T1000 (cell line): ENCODE data around the gene MMP12.

Experiments
- DNase-seq: peaks from one replicate; lab custom pipeline; 2025; ENCODE audit warnings: mixed read lengths; lab: John Stamatoyannopoulos, UW

The MMP12 gene

DNA sequence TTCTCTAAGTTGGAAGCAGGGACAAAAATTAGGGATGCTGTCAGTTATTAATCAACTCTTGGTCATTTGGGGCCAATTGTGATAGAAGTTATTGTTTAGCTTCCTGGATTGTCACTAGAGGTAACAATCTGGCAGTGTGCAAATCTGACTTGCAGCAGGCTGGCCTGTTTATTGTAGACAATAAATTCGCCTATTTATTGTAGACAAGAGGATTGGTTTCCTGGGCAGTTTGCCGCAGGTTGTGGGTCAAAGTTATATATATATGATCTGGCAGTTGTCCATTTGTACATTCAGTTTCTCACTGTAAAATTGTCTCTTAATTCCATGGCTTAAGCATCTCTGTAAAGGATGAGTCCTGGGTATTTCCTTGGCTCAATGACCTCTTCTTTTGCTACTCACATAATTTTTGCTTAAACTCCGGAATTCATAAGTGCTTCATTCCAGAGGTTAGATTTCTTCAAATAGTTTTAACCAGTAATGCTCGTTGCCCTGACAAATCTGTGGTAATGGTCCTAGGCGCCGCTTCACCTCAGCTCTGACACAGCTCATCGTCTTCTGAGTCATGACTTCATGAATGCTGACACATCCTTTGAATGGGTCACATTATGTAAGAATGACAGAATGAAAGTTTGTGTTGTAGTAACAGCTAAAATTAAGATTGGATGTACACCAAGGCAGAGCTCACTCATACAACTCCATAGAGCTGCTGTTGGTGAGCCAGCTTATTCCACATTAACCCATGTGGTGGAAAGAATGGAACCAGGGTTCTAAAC is 23.6 kb downstream of the MMP12 start:
- DNase-seq = no peak

DNA sequence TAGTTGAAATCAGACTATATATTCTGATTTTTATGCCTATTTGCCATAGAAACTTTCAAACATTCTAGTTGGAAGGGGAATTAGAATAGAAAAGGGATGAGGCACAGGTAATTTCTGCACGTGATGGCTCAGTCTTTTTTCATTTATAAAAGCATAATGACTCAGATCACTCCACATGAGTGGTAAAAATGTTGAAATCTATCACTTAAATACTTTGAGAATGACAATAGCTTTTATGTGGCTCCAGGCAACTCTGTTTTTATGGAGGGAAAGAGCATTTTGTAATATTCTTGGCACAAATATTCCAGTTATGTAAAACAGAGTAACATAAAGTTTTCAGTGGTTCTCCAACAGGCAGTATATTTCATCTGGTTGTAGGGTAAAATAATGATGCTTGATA is 25.5 kb downstream of the MMP12 start:
- DNase-seq = no peak

DNA sequence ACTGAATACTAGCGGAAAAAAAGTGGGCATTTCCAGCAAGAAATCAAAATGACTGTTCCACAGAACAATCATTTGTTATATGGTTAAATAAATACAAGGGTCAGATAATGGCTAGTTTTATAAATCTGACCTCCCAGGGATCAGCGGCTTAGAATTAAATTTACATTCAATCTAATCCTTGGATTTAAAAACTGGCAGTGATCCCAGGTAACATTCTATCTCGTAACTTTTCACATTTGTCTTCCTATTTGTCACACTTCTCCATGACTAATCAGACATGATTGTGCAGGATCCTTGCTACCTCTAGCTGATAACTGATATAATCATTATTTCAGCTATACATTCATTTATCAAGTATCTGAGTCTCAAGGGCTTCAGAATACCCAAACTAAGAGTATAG is 28.5 kb downstream of the MMP12 start:
- DNase-seq = no peak

DNA sequence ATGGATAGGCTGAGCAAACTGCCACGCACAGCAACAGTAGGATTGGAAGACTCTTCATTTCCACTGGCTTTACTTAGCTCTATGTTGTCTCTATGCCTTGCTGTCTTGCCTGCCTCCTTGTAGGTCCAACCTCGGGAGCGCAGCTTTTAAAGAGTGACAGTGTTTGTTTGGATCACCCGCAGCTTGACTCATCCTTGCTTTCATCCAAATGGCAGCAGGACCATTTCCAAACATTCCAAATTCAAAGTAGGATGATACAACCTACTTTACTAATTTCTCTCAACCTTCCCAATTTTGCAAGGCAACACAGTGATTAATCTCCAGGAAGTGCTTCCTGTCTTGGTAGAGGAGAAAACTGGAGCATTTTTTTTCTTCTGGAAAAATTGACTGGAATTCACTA is 31.3 kb downstream of the MMP12 start, which contains the start of gene MMP3:
Gene MMP3, minus strand, starts transcription at position 121 of the 400 bp plus-strand sequence. Its CDS starts 63 bp downstream, at position 58.
- DNase-seq = no peak

DNA sequence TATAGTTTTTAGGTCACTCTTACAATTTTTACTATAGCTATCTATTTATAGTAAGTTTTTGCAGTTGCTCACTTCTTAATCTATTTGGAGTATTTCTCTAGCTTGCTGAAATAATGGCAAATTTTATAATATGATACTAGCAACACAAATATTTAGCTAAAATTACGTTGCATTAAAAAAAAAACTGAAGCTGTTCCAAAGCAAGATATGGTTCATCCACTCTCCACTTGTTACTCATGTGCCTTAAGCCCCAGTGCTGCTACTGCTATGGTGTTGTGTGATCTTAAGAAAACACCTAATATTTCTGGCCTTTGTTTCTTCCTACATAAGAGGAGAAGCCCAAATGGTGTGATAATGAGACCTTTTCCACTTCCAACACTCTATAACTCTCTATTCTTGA is 31.9 kb downstream of the MMP12 start:
- DNase-seq = no peak

DNA sequence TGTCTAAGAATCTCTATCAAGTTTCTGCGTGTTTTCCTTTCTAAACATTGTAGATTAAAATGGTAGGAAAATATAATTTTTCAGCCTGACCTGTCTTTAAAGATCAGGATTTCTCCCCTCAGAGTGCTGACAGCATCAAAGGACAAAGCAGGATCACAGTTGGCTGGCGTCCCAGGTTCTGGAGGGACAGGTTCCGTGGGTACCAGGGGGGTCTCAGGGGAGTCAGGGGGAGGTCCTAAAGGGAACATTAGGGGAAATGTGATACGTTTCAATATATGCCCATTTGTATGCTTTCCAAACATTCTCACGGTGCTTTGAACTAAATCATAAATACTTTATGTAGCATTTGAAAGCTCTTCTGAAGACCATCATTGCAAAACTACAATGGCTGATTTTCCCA is 34.8 kb downstream of the MMP12 start:
- DNase-seq = no peak

DNA sequence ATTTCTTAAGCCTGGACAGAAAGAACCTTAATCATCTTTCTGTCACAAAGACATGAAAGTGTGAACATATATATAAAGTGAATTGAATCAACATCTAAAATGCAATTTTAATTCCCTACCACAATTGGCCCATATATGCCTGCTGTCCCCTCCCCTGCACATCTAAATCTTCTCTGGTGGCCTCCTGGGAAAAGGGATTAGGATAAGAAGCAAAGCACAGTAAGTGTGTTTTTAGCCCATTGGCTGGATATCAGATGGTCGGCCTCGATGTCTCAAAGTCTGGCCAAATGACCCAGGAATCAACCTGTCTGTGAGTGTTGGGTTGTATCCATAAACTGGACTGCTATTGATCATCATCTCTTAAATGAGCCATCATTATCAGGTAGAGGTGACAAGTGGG is 37.1 kb downstream of the MMP12 start:
- DNase-seq = no peak

DNA sequence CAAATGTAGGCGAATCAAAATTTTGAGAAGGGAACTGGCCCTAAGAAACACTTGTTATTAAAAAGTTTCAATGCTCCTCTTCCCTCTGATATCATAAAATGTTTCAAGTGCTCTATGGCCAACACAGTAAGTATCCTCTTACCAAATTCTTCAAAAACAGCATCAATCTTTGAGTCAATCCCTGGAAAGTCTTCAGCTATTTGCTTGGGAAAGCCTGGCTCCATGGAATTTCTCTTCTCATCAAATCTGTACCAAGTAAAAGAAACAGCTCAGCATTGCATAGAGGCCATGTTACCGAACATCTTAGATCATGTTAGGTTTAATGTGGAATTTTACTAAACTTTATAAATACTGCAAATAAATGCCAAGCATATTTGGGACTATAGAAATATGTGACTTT is 37.6 kb downstream of the MMP12 start:
- no peak for DNase-seq

DNA sequence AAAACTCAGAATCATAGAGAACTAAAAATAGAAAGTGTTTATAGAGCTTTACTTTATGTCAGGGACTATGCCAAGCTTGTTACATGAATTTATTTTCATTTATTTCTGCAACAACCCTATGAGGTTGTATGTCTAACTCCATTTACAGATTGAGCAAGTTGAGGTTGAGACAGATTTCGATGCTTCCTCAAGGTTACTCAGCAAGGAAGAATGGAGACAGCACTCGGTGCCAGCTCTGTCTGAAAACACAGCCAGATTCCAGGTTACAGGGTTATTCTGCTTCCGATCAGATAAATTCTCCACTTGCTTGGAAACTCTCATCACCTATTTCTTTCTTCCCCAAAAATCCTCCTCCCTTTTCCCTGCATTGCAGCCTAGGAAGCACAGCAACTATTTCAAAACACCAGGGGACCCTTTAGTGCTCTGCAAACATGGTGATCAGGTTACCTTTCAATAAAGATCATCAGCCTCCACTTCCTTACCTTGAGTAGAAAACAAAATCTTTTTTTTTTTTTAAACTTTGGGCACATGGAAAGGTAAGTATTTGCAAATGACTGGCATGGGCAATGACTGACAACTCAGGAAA is 38.4 kb downstream of the MMP12 start:
- DNase-seq = no peak

DNA sequence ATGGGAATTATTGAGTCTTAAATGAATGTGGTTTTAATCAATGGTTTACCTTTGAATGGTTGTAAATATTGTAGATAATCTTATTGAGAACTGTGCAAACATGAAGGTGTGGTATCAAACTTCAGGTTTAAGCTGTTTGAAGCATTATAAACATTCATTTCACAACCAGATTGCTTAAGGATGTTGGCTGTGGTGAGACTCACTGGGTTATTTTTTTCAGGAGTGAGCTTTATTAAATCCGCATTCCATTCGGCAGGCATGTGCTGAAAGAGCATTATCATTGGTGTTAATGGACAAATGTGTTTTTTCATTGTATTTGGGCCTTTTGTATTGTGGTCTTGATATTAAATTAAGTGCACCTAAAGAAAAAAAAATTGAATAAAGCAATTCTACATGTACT is 41.1 kb downstream of the MMP12 start:
- no peak for DNase-seq

DNA sequence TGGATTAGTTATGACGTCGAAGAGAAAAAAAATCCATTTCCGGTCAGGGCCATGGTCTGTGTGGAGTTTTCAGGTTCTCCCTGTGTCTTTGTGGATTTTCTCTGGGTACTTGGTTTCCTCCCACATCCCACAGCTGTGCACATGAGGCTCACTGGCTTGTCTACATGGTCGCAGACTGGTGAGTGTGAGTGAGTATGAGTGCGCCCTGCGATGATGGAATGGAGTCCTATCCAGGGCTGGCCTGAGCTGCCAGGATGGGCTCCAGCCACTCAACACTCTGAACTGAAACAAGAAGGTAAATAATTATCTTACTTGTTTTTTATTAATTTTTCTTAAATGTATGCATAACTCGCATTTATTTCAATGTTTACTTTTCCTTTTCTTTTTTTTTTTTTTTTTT is 42.2 kb downstream of the MMP12 start:
- no peak for DNase-seq

DNA sequence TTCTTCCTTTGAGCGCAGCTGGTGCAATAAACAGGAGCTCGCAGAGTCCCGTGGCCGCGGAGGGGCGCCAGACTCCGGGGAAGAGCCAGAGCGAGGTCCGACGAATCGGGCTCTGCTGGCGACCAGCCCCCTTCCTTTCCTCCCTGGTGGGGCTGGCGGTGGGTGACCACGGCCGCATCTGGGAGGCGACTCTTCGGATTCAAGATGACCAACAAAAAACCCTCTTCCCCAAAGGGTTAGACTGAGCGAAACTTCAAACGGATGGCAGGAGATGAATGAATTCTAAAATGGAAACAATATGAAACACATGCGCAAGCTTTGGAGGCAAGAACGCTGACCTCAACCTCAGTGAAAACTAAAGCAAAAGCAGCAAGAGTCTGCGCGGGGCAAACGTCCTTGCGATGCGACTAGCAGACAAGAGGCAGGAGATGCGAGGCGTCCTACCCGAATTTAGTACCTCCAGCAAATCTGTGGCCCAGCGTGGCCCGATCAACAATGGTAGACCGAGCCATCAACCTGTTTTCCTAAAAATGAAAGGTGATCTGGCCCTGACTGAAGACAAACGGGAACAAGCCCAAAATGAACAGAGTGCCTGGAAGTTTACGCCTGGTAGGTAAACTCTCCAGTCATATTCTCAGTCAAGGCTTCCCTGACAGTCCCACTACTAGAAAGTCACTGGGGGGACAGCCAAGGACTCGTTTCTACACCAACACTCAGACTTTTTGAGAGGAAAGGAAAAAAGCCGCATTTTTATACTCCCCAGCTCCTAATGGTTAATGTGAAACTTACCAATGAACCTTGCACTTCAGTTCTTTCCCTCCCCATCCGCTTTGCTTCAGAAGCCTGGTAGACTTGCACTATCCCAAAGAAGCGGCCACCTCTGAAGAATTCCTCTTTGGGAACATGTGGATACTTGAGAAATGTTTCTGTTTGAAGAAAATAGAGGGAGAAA is 43.0 kb downstream of the MMP12 start:
- no peak for DNase-seq

DNA sequence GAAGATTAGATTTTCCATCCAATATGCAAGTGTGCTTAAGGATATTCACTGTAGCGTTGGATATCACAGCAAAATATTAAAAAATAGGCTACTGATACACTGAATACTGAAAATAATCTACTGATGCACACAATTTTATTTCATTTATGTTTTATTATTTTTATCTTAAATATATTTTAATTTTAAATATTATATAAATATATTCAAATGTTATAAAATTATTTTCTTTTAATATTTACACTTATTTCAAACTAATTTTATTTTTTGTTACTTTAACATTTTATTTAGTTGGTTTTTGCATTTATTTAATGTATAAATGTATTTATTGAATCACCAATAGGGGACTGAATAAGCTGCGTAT is 43.7 kb downstream of the MMP12 start:
- no peak for DNase-seq

DNA sequence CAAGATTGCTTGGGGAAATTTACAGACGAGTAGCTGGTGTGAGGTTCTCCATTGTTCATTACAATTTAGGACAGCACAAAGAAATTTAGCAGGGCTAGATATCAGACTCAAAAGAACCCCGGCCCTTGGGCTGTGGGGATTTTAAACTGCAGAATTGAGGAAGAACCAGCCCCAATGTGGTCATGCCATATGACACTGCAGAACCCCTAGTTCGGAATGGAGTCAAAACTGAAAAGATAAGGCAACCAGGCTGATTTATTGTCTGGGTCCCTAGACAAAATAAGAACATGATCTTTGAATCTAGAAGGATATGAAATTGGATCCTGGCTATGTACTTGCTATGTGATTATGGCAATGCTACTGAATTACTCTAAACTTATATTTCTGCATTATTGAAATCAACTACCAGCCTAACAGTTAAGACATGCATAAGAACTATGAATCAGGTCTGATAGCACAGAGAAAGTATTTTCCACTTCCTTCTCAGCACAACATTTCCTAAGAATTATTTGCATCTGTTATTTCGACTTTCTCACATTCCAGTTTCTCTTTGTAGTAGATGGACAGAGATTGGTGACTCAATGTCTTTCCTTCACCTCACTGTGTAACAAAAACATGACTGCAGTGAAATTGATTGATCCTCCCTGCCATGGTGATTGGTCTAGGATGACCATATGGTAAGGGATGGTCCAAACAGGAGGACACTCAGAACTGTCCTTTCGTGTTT is 44.6 kb downstream of the MMP12 start:
- DNase-seq = no peak

DNA sequence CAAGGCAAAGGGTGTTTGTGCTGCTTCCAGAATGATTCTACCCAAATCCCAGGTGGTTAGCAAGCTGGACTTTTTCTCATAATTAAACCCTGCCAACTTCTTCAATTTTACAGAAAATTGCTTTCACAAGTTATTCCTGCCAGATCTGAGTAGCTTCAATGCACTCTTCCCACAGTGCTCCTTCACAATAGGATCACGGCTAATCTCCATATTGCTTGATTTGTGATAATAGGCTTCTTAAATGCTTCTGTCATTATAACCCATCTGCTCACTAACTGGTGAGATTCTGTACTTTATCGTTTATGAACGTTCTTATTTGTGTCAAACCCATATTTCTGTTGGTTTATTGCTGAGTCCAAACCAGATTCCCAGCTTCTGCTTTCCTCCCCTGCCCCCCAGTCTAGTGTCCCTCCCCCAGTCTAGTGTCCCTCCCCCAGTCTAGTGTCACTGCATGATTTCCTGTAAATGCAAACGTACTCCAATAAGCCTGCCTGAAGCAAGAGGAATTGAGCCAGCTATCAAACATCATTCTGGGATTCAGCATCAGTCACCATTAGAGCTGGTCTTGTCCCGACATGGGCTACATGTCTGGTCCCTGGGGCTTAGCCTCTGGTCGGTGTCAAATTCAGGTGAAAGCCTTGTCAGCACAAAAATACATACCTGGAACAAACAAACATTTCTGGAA is 45.3 kb downstream of the MMP12 start:
- no peak for DNase-seq

DNA sequence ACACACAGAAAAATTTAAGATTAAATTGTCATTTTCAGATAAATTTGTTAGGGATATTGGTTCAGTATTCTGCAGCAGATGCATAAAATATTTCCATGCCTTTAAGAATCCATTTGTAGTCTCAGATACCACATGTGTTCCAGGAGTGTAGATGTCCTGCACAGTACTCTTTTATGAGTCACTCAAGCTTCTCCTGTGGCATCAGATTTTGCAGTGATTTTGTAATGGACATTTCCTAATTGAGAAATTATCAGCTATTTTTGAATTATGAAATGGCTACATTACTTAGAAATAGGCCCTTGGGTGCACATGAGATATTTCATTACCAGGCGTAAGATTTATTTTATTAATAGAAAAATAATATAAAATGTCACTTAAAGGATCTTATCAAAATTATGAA is 50.2 kb downstream of the MMP12 start:
- no peak for DNase-seq

DNA sequence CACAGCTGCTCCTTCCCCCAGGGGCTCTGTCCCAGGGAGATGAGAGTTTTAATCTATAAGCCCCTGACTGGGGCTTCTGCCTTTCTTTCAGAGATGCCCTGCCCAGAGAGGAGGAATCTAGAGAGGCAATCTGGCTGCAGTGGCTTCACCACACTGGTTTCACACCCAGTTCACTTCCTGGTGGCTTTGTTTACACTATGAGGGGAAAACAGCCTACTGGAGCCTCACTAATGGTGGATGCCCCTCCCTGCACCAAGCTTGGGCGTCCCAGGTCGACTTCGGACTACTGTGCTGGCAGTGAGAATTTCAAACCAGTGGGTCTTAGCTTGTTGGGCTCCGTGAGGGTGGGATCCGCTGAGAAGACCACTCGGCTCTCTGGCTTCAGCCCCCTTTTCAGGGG is 55.3 kb downstream of the MMP12 start:
- DNase-seq = no peak

DNA sequence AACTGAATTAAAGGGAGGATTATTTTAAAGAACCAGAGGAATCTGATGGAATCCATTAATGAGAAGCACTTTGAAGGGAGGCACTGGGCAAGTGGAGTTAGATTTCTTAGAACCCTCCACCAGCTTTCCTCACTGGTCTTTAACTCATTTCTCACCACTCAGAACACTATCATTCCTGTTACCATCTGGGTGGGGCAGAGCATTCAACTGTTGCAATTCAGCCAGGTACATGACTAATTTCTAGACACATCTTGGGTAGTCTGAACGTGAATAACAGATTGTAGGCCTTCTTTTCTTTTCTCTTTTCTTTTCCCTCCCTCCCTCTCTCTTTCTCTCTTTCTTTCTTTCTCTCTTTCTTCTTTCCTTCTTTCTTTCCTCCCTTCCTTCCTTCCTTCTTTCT is 61.3 kb downstream of the MMP12 start:
- no peak for DNase-seq
